MG63 (cell line): Measurements from ENCODE around the gene EPB41L3. TPM values are rescaled to one million over a fixed set of nuclear protein-coding genes. Genes with fewer than 3 reads are reported as not detected.
"Not testable (repeated sequence)": the region's sequence is repeated elsewhere in the genome, so short reads cannot be mapped to it uniquely, and the experiment has no call there.

Experiments
- DNase-seq: peaks from one replicate; pipeline ENCODE4 v3.0.0-alpha.2; 2020
- H3K27me3 ChIP-seq: fragments of 250-450 bp; sonication (Bioruptor Pico); 2 replicates; pipeline ENCODE4 v1.5.1; 2020; ENCODE audit warnings: mild to moderate bottlenecking, moderate library complexity
- H3K36me3 ChIP-seq: fragments of 250-450 bp; sonication (Bioruptor Pico); 2 replicates; pipeline ENCODE4 v1.5.1; 2020; ENCODE audit warnings: mild to moderate bottlenecking, moderate library complexity
- H3K4me3 ChIP-seq: fragments of 250-450 bp; sonication (Bioruptor Pico); 2 replicates; pipeline ENCODE4 v1.5.1; 2020; ENCODE audit warnings: mild to moderate bottlenecking, moderate library complexity
- H3K9me3 ChIP-seq: fragments of 250-450 bp; sonication (Bioruptor Pico); 2 replicates; pipeline ENCODE4 v1.5.1; 2020; ENCODE audit warnings: mild to moderate bottlenecking, moderate library complexity
- total RNA-seq: library from RNA; depleted of rRNA; stranded (reverse); fragments of >200 nt; shearing (Covaris generic); gene quantifications from 2 replicates; pipeline ENCODE4 v1.2.3, GENCODE V29; 2014; ENCODE audit warnings: low replicate concordance; rRNA removed

Gene EPB41L3
- not detected in 2 replicates for total RNA-seq

DNA sequence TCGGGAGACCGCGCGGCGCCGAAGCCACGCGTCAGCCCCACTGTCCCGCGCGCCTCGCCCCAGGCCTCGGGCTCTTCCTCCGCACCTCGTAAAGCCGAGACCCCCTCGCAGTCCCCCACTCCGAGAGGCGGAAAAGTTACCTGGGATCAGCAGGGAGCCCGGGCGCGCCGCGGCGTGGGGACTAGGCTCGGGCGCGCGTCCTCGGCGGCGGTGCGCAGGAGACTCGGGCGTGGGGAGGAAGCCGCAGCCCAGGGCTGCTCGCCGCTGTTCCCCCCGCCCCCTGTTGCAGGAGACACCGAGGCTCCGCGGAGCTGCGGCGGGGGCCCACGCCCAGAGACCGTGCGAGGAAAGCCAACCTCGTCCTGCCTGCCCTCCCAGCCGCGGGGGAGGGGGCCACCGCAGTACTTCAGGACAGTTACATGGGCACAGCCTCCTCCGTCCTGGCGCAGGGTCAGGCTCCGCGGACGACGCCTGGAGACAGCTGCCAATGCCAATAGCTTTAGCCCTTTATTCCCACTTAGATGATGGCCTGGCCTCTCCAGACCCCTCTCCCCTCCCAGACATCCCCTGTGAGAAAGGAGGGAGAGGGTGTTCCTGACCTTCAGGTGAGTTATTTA is at the start of gene EPB41L3:
Gene EPB41L3, minus strand, starts transcription at position 225 of the 617 bp plus-strand sequence. CDS start 54,814 bp downstream, outside the sequence.
- no peak within 1 kb of the TSS for H3K4me3 ChIP-seq
- H3K27me3 ChIP-seq = peaks cover 36% of the 10 kb centered on the region
- H3K36me3 ChIP-seq = no peaks in the 10 kb centered on the region
- H3K9me3 ChIP-seq = no peaks in the 10 kb centered on the region
- no peak for DNase-seq

DNA sequence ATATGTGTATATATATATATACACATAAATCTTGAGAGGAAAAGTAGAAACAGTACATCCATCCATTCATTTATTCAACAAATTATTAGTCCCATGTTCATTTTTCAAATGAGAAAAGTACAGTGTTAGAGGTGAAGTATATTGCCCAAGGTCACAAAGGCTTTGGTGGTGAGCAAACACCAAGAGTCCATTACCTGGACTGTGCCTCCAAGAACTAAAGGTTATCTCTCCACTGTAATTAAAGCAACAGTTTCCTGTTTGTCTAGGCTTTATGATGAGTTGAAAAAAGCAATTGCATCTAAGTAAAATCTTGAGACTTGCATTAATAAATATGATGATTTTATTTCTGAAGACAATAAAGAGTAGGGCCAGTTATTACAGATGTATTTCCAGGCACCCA is 44.7 kb upstream of the EPB41L3 start:
- no peaks in the 10 kb centered on the region for H3K27me3 ChIP-seq
- DNase-seq = no peak
- no peaks in the 10 kb centered on the region for H3K9me3 ChIP-seq
- H3K4me3 ChIP-seq = no peak overlapping the region
- no peaks in the 10 kb centered on the region for H3K36me3 ChIP-seq

DNA sequence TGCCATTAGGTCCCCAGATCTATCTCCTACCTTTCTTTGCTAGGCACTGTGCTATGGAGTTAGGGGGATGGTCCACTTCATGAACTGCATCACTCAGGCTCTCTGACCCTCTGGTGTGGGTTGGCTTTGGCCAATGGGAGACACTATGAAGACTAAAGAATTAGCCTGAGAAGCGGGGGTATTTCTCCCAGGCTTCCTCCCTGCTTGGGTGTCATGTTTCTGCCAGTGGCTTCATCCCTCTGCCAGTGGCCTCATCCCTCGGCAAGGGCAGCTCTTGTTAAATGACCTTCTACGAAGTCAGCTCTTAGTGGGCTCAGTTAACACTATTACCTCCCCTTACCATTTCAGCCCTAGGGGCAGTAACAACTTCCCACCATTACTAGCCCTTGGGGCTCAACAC is 41.9 kb upstream of the EPB41L3 start:
- Histone ChIP-seq H3K36me3 (no peaks in the 10 kb centered on the region), H3K9me3 (no peaks in the 10 kb centered on the region), H3K27me3 (no peaks in the 10 kb centered on the region), H3K4me3 (no peak overlapping the region)
- no peak for DNase-seq

DNA sequence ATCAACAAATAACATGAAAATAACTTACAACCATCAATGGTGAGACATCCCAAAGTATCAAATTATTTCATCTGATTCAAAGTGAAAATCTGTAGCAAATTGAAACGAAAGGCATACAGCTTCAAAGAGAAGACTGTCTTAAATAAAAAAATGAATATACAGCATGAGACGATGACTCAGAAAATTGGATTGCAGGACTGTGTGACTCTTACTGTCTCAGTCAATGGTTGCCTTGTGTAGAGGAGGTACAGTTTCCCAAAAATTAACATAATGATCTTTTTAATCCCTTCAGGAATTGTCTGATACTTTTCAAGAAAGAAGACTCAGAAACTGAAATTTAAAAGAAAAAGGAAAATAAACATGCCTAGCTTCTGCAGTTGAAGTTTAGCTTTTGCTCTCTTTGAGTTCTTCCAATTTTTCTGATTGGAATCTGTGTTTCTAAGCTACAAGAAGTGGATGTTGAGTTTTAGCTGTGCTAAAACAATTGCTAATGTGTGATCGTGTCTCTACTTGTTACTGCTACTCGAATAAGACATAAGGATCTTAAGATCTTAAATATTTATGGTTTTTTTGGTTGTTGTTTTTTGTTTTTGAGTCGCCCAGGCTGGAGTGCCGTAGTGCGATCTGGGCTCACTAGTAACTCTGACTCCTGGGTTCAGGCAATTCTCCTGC is 41.1 kb upstream of the EPB41L3 start:
- H3K36me3 ChIP-seq = no peaks in the 10 kb centered on the region
- no peaks in the 10 kb centered on the region for H3K27me3 ChIP-seq
- no peaks in the 10 kb centered on the region for H3K9me3 ChIP-seq
- H3K4me3 ChIP-seq = no peak overlapping the region
- DNase-seq = no peak

DNA sequence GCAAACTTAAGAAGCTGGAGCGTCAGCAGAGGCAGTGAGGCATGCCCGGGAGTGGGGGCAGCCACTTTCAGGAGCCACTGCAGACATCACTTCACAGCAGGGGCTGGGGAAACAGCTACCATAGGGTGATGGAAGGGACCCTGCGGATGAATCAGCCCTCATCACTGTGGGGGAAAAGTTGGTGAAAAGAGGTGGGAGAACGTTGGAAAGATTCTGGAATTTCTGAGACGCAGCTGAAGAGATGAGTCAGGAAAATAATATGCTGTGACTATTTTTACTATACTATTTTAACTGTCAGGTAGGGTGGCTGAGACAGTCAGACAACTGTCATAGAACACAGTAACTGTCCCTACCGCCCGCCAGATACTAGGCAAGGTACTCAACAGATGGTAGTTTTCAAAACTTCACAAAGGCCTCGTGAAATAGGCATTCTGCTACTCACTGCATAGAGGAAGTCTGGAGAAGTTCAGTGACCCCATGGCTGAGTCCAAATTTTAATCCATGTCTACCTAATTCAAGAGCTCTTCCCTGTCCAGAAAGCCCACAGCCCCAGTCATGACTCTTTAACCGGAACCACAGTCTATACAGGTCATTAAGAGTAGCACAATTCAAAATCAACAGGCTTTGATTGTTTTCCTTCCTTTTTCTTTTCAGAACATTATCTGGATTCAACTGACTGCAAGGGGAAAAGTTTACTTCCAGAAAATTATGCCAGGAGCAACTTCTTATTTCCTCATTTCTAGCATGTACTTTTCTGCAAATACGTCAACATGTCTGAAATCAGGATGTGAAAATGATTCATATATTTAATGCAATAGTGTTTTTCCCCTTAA is 39.3 kb upstream of the EPB41L3 start:
- Histone ChIP-seq H3K9me3 (no peaks in the 10 kb centered on the region), H3K4me3 (no peak overlapping the region), H3K36me3 (no peaks in the 10 kb centered on the region), H3K27me3 (no peaks in the 10 kb centered on the region)
- DNase-seq = no peak

DNA sequence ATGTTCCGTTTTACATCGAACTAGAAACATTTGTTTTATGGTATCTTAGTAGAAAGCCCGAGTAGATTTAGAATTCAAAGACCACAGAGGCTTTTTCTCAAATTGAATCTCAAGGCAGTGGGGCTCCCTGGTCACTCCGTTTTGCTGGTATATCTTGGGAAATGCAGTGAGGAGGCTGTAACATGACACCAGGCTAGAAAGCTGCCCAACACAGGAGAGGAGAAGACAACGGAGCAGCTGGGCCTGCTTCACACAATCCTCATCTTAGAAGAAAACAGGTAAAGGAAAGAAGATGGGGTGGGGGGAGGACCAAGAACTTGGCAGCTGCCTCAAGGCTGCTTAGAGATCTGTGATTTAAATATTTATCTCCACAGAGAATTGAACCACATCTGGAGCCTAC is 38.3 kb upstream of the EPB41L3 start:
- no peak overlapping the region for H3K4me3 ChIP-seq
- no peak for DNase-seq
- H3K27me3 ChIP-seq = no peaks in the 10 kb centered on the region
- no peaks in the 10 kb centered on the region for H3K36me3 ChIP-seq
- H3K9me3 ChIP-seq = no peaks in the 10 kb centered on the region

DNA sequence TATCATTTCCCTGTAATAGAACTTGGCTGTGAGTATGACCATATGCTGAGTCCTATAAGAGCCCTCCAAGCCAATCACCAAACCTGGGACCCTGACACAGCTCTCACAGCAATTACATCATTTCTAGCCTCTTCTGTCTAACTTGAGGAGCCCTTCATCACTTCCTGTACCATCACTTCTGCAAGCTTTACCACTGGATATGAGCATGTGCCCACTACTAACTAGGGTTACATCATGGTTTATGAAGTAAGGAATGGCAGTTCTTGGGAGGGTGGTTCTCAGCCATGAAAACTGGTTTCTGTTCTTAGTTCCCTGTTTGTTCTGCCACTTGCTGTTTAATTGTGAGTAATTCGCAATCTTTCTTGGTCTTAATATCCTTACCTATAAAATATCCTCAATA is 31.0 kb upstream of the EPB41L3 start:
- H3K9me3 ChIP-seq = no peaks in the 10 kb centered on the region
- no peaks in the 10 kb centered on the region for H3K36me3 ChIP-seq
- H3K4me3 ChIP-seq = no peak overlapping the region
- no peaks in the 10 kb centered on the region for H3K27me3 ChIP-seq
- no peak for DNase-seq

DNA sequence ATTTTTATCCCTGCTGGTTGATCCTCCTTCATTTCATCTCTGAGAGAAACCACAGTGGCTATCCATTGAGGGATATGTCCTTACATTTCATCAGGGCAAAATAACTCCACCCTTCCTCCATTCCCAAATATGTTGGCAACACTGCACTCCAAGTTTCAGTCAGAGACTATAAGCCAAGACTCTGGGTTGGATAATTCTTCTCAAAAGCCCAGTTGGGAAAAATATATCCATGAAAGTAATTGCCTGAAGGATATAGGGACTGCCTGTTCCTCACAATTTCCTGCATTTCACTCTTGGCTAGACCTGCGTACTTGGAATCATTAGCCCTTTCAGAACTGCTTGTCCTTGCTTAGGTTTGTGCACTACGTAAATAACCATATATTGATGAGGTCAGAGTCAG is 27.9 kb upstream of the EPB41L3 start:
- DNase-seq = no peak
- H3K4me3 ChIP-seq = no peak overlapping the region

DNA sequence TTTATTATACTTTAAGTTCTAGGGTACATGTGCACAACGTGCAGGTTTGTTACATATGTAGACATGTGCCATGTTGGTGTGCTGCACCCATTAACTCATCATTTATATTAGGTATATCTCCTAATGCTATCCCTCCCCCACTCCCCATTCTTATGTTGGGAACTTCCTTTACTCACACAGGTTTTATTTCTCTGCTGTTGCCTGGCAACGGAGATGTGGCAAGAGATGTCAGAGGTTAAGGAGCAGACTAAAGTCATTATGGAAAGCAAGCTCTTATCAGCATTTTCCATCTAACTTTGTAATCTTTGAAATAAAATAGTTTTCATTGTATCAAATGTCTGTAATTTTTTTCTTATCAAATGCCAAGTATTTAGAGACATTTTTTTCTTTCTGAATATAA is 26.8 kb upstream of the EPB41L3 start:
- not testable (repeated sequence) for DNase-seq, H3K36me3 ChIP-seq, H3K4me3 ChIP-seq, H3K27me3 ChIP-seq, H3K9me3 ChIP-seq

More for the DNA sequence above, 27.9 kb upstream of the EPB41L3 start:
- no peaks in the 10 kb centered on the region for H3K27me3 ChIP-seq
- H3K36me3 ChIP-seq = no peaks in the 10 kb centered on the region
- H3K9me3 ChIP-seq = no peaks in the 10 kb centered on the region

DNA sequence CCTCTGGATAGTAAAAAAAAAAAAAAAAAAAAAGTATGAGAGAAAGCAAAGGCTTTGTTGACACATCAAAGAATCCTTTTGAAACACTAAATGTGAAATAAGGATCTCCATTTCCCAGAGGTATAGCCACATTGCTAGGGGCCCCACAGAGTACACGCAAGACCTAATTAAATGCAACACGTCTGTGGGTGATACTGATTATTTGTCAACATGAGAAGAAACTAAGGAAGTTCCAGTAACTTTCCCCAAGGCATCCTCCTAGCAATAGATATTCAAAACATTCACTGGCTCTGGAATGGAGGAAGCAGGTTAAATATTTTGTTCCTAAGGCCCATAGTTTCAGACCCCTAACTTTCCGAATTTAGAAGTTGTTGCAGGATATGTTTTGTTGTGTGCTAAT is 24.6 kb upstream of the EPB41L3 start:
- Histone ChIP-seq H3K4me3 (no peak overlapping the region), H3K27me3 (no peaks in the 10 kb centered on the region), H3K9me3 (no peaks in the 10 kb centered on the region), H3K36me3 (no peaks in the 10 kb centered on the region)
- no peak for DNase-seq

DNA sequence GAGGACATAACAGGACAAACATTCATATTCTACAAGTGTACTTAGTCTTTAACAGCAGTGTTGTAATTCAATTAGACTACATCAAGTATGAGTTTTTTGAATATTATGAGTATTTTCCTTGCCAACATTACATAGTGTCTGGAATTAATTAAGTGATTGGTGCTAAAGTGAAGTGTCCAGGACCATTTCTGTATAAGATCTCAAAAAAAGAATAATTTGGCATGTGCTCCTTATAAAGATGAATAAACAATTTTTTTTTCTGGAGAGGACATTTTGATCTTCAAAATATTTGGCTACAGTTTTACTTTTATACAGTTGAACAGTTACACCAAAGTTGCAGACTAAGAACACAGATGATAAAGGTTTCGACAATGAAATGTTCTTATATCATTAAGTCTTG is 15.1 kb upstream of the EPB41L3 start:
- H3K9me3 ChIP-seq = no peaks in the 10 kb centered on the region
- no peaks in the 10 kb centered on the region for H3K36me3 ChIP-seq
- no peak overlapping the region for H3K4me3 ChIP-seq
- no peak for DNase-seq
- peaks cover 4% of the 10 kb centered on the region; the same call in 1 of the 2 replicates for H3K27me3 ChIP-seq

DNA sequence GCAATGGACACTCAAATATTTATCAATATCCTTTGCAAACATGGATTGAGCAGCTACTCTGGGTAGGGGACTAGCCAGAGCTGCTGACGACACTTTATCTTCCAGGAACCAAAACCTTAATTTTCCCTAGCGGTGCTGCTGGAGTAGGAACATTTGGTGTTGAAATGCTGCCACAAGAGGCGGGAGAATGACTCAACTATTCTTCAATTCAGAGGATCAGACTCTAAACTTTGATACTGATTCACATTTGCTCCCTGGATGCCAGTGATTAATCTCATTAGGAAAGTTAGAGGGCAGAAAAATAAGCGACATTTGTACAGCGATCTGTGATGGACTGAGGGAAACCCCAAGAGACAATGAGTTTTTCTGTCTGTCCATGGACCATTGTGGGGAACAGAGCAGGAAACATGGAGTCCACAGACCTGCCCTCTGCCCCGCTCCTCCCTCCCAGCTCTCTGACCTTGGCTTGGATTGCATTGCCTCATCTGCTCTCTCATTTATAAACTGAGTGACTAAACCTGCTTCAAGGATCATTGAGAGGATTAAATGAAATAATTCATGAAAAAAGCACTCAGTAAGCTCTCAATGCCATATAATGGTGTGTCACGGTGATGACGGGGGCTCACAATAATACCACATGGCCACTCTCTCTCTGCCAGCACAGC is 12.6 kb upstream of the EPB41L3 start:
- no peak for DNase-seq
- peaks cover 4% of the 10 kb centered on the region; the same call in 1 of the 2 replicates for H3K27me3 ChIP-seq
- H3K4me3 ChIP-seq = no peak overlapping the region
- no peaks in the 10 kb centered on the region for H3K36me3 ChIP-seq
- no peaks in the 10 kb centered on the region for H3K9me3 ChIP-seq

DNA sequence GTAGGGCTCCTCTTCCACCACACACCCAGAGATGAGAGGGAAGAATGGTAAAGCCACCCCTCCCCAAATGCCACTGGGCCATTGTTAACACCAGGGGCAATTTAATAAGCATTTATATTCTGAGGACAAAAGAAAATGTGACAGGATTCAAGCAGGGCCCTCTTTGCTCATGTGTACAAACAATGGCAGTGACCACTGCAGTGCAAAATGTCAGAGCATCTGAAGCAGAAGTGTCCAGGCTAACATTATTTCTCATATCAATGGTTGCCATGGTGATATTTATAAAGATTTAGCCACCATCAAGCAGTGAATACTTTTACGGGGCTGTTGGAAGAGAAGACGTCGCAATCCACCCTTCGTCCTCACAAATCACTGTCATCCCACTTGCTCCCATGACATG is 10.8 kb upstream of the EPB41L3 start:
- Histone ChIP-seq H3K27me3 (peaks cover 4% of the 10 kb centered on the region; the same call in 1 of the 2 replicates), H3K36me3 (no peaks in the 10 kb centered on the region), H3K9me3 (no peaks in the 10 kb centered on the region), H3K4me3 (no peak overlapping the region)
- DNase-seq = no peak

DNA sequence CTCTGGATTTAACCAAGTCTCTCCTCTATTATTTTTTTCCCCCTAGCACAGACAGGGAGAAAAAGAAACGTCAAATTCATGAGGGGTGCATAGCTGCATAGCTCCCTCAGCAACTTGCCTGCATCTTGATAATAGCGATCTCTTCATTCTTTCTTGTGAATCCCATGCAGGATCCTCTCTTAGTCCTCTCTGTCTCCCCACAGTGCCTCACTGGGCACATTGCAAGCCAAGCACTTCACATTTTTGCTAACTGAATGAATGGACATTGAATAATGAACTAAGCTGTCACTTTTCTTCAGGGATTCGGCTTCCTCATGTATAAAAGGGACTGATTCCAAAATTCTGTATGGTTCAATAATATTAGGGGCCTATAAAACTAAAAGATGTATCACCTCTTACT is 2.9 kb upstream of the EPB41L3 start:
- no peaks in the 10 kb centered on the region for H3K9me3 ChIP-seq
- H3K27me3 ChIP-seq = peaks cover 36% of the 10 kb centered on the region
- no peaks in the 10 kb centered on the region for H3K36me3 ChIP-seq
- H3K4me3 ChIP-seq = no peak overlapping the region
- no peak for DNase-seq

DNA sequence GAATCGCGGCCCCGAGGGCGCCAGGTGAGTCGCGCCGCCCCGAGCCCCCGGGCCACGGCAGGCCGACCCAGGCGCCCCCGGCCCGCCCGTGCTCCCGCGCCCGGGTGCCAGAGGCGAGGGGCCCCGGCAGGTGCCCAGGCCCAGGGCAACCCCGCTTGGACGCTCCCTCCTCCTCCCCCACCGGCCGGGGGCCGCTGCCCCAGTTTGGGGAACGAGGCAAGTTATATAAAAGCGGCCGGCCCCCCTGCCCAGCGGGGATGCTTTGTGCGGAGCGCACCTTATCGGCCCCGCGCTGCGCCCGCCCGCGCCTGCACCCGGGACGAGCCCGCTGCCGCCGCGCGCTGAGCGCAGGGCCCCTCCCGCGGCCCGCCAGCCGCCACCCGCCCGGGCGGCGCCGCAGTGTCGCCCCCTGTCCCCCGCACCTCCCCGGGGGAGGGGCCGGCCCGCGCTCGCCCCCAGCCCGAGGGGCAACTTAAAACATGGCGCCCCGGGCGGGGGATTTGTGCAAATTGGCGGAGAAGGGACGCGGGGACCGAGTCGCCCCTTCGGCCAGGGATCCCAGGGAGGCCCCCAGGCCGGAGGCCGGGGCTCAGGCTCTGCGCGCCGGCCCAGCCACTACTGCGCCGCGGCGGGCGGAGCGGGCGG is 639 bp downstream of the EPB41L3 start:
- Histone ChIP-seq H3K4me3 (no peak overlapping the region), H3K36me3 (no peaks in the 10 kb centered on the region), H3K27me3 (peaks cover 33% of the 10 kb centered on the region), H3K9me3 (no peaks in the 10 kb centered on the region)
- no peak for DNase-seq

DNA sequence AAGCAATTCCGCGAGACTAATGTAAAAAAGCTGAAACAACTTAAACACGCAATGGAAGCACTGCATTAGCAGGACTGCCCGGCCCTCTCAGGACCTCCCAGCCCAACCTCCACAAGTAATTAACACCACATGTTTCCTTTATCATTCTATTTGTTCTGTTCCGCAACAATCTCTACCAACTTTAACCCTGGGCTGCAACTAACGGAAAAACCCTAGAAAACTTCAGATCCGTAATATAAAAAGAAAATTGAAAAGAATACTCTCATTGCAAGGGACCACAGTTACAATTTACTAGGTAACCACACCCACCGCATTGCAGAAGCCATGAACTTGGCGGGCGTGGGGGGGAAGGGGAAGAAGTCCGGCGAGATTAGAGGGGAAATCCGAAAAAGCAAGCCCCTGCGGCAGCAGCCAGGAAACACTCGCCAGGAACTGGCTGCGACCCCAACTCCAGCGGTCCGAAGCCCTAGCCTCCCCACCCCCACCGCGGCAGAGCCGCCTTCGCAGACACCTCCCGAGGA is 1.2 kb downstream of the EPB41L3 start:
- Histone ChIP-seq H3K36me3 (no peaks in the 10 kb centered on the region), H3K4me3 (no peak overlapping the region), H3K9me3 (no peaks in the 10 kb centered on the region), H3K27me3 (peaks cover 33% of the 10 kb centered on the region)
- no peak for DNase-seq
